Gastroesophageal sphincter (tissue), 4 donors: Measurements from ENCODE around the gene TGFBR3. TPM values are rescaled to one million over a fixed set of nuclear protein-coding genes. Genes with fewer than 3 reads are reported as not detected.

Experiments
- ATAC-seq: fragments of 150-250 bp; one replicate; pipeline ENCODE4 v1.9.1; 2016; ENCODE audit warnings: mild to moderate bottlenecking, moderate library complexity
- H3K27ac ChIP-seq, 4 donors: fragments of 200-600 bp; sonication (generic) in 3 of 4; 1 replicate in 3 of 4; 2 replicates in 1 of 4; pipeline ENCODE4 v1.5.1; 2016 to 2019
- H3K27me3 ChIP-seq: fragments of 200-600 bp; sonication (generic); one replicate; pipeline ENCODE4 v1.5.1; 2019
- H3K36me3 ChIP-seq, 2 donors: fragments of 200-600 bp; sonication (generic); one replicate each; pipeline ENCODE4 v1.5.1; 2019; ENCODE audit warnings: control low read depth in 1 of 2
- H3K4me1 ChIP-seq, 3 donors: fragments of 200-600 bp; sonication (generic); 1 replicate in 2 of 3; 2 replicates in 1 of 3; pipeline ENCODE4 v1.5.1; 2016 to 2019; ENCODE audit warnings: control low read depth in 2 of 3
- H3K4me3 ChIP-seq, 2 donors: fragments of 200-600 bp; sonication (generic); one replicate each; pipeline ENCODE4 v1.5.1; 2019; ENCODE audit warnings: mild to moderate bottlenecking in 1 of 2, moderate library complexity in 1 of 2
- H3K9me3 ChIP-seq, 3 donors: fragments of 200-600 bp; sonication (generic); one replicate each; pipeline ENCODE4 v1.5.1; 2017 to 2019; ENCODE audit warnings: control low read depth in 2 of 3
- CTCF ChIP-seq, 4 experiments: fragments of 200-600 bp in 2 of 4; fragments of 450-650 bp in 2 of 4; sonication (generic) in 1 of 4; IDR thresholded peaks; one replicate each; pipeline ENCODE4 v1.5.1; 2017 to 2019; ENCODE audit warnings: antibody characterized with exemption in 4 of 4, mild to moderate bottlenecking in 2 of 4, moderate library complexity in 2 of 4
- EP300 ChIP-seq: sonication (generic); formaldehyde crosslinking; IDR thresholded peaks from one replicate; pipeline ENCODE4 v1.6.1; 2017; ENCODE audit warnings: antibody characterized with exemption, mild to moderate bottlenecking
- POLR2A ChIP-seq, 2 donors: fragments of 450-650 bp; IDR thresholded peaks; one replicate each; pipeline ENCODE4 v1.6.1; 2017; ENCODE audit warnings: antibody characterized with exemption in 2 of 2, mild to moderate bottlenecking in 2 of 2, moderate library complexity in 1 of 2
- POLR2AphosphoS5 ChIP-seq: sonication (generic); formaldehyde crosslinking; IDR thresholded peaks from one replicate; pipeline ENCODE4 v1.6.1; 2017; ENCODE audit warnings: antibody characterized with exemption
- WGBS, 2 donors: methylation state at CpG; one replicate each; pipeline ENCODE4 v1.1.5; 2018; ENCODE audit warnings: low coverage in 1 of 2; 5-methylcytosine and 5-hydroxymethylcytosine counted together
- total RNA-seq, 4 donors: library from RNA; depleted of rRNA; stranded (reverse); fragments of >200 nt; gene quantifications; one replicate each; pipeline ENCODE4 v1.1.0, GENCODE V29; 2016

TGFBR3 gene
- total RNA-seq, 4 donors from 2014 or later: 176 to 315 (median 248) TPM

GRCh38 chr1:91682882-91683597 lies 202.9 kb downstream of the TGFBR3 start:
- 68 to 76% methylated on average over 3 of the region's 3 CpGs for WGBS, 2 donors

GRCh38 chr1:91680556-91681155 lies 205.3 kb downstream of the TGFBR3 start:
- H3K4me3 ChIP-seq: no peak overlapping the region
- peaks cover 0 to 37% of the 10 kb centered on the region in 2 donors for H3K36me3 ChIP-seq
- TF ChIP-seq POLR2AphosphoS5 (no peak), POLR2A (IDR thresholded peaks at IDR 0.05) (no peak), CTCF (IDR thresholded peaks at IDR 0.05) (no peak), EP300 (no peak)
- H3K4me1 ChIP-seq: peaks cover 2 to 26% (median 17%) of the 10 kb centered on the region in 3 donors
- no peaks in the 10 kb centered on the region for H3K27me3 ChIP-seq
- WGBS, 2 donors: 86 to 96% methylated on average over 3 to 4 of the region's 4 CpGs
- no peak for ATAC-seq
- no peaks in the 10 kb centered on the region for H3K9me3 ChIP-seq
- no peak overlapping the region for H3K27ac ChIP-seq

More at GRCh38 chr1:91682882-91683597, 202.9 kb downstream of the TGFBR3 start:
- TF ChIP-seq POLR2AphosphoS5: no peak
- TF ChIP-seq EP300: no peak
- no peak for TF ChIP-seq POLR2A (IDR thresholded peaks at IDR 0.05)
- no peak for TF ChIP-seq CTCF (IDR thresholded peaks at IDR 0.05)
- no peaks in the 10 kb centered on the region for H3K27me3 ChIP-seq
- peaks cover 0 to 47% of the 10 kb centered on the region in 2 donors for H3K36me3 ChIP-seq
- no peak for ATAC-seq
- H3K27ac ChIP-seq: peak overlapping the region in 3 of 4 donors; percentile 46 to 65 (median 55)
- no peaks in the 10 kb centered on the region for H3K9me3 ChIP-seq
- peaks cover 7 to 47% (median 28%) of the 10 kb centered on the region in 3 donors for H3K4me1 ChIP-seq
- no peak overlapping the region for H3K4me3 ChIP-seq

DNA sequence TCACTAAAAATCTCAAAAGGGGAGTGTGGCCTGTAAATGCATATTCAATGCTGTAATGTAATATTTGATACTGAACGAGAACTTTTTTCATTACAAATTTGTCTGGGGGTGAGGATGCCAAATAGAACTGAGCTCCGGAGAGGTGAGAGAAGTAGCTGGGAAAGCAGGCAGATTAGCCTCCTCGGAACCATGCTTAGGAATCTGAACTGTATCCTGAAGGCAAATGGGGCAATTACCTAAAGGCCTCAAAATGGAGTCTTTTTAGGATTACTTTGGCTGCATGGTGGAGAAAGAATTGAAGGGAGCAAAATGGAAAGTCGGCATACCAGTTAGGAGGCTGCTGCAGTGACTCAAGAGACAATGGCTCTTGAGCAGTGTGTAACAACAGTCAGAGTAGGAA lies 206.5 kb downstream of the TGFBR3 start:
- Histone ChIP-seq H3K4me3 (no peak overlapping the region), H3K9me3 (no peaks in the 10 kb centered on the region), H3K36me3 (peaks cover 0 to 37% of the 10 kb centered on the region in 2 donors), H3K27ac (no peak overlapping the region), H3K27me3 (no peaks in the 10 kb centered on the region), H3K4me1 (peaks cover 0 to 14% (median 5%) of the 10 kb centered on the region in 3 donors)
- no peak for ATAC-seq
- 81 to 83% methylated on average over 1 to 4 of the region's 4 CpGs for WGBS, 2 donors
- TF ChIP-seq CTCF (IDR thresholded peaks at IDR 0.05) (no peak), POLR2A (IDR thresholded peaks at IDR 0.05) (no peak)

- no peaks in the 10 kb centered on the region for H3K9me3 ChIP-seq
- peaks cover 0 to 13% of the 10 kb centered on the region in 2 donors for H3K36me3 ChIP-seq
- TF ChIP-seq EP300: no peak
- TF ChIP-seq CTCF (IDR thresholded peaks at IDR 0.05): no peak
- TF ChIP-seq POLR2AphosphoS5: no peak
- TF ChIP-seq POLR2A (IDR thresholded peaks at IDR 0.05): no peak
- no peak overlapping the region for H3K4me3 ChIP-seq
- no peak overlapping the region for H3K27ac ChIP-seq
- 76 to 100% methylated on average over 2 of the region's 2 CpGs for WGBS, 2 donors
- peaks cover 0 to 10% (median 0%) of the 10 kb centered on the region in 3 donors for H3K4me1 ChIP-seq
- H3K27me3 ChIP-seq: no peaks in the 10 kb centered on the region
- no peak for ATAC-seq
These were observed 209.9 kb downstream of the TGFBR3 start for GRCh38 chr1:91676030-91676429.

GRCh38 chr1:91674107-91674506 lies 211.8 kb downstream of the TGFBR3 start:
- Histone ChIP-seq H3K27me3 (no peaks in the 10 kb centered on the region), H3K4me3 (no peak overlapping the region), H3K36me3 (no peaks in the 10 kb centered on the region), H3K27ac (peak overlapping the region in 2 of 4 donors; percentile 35 to 57), H3K4me1 (peaks cover 0 to 10% (median 0%) of the 10 kb centered on the region in 3 donors), H3K9me3 (no peaks in the 10 kb centered on the region)
- no peak for TF ChIP-seq POLR2A (IDR thresholded peaks at IDR 0.05)
- no peak for TF ChIP-seq POLR2AphosphoS5
- no peak for TF ChIP-seq EP300
- no peak for TF ChIP-seq CTCF (IDR thresholded peaks at IDR 0.05)
- no peak for ATAC-seq
- WGBS, 2 donors: 85 to 89% methylated on average over 2 of the region's 2 CpGs
